NCI-H748 treated with DMSO at 0.1 percent for 48 hours (cell line): Measurements from ENCODE around the gene COPZ2.
"Not testable (repeated sequence)": the region's sequence is repeated elsewhere in the genome, so short reads cannot be mapped to it uniquely, and the experiment has no call there.

Experiments
- DNase-seq: peaks from one replicate; lab custom pipeline; 2025; lab: John Stamatoyannopoulos, UW

The COPZ2 gene

GRCh38 chr17:48037036-48037837, at the start of gene COPZ2:
COPZ2 (minus strand) TSS chr17:48037797; CDS start chr17:48037777, 20 bp downstream.
- DNase-seq, result no peak

- DNase-seq, result no peak
Measured at GRCh38 chr17:48084932-48085331, 47.3 kb upstream of the COPZ2 start.

- no peak for DNase-seq
Measured at GRCh38 chr17:48081858-48082257, 44.3 kb upstream of the COPZ2 start.

GRCh38 chr17:48077152-48077551, 39.6 kb upstream of the COPZ2 start:
- not testable (repeated sequence) for DNase-seq

- peak; percentile 34 for DNase-seq
Measured at GRCh38 chr17:48074322-48075081, 36.9 kb upstream of the COPZ2 start.

- not testable (repeated sequence) for DNase-seq
Measured at GRCh38 chr17:48073566-48074094, 36.0 kb upstream of the COPZ2 start.

- DNase-seq, result not testable (repeated sequence)
Measured at GRCh38 chr17:48072811-48073210, 35.2 kb upstream of the COPZ2 start.

GRCh38 chr17:48071654-48072053, 34.1 kb upstream of the COPZ2 start:
- no peak for DNase-seq

- DNase-seq, result no peak
Measured at GRCh38 chr17:48070195-48070594, 32.6 kb upstream of the COPZ2 start.

GRCh38 chr17:48068491-48068961, 30.9 kb upstream of the COPZ2 start:
- DNase-seq, result no peak

- not testable (repeated sequence) for DNase-seq
Measured at GRCh38 chr17:48067808-48068207, 30.2 kb upstream of the COPZ2 start.

GRCh38 chr17:48067245-48067644, 29.6 kb upstream of the COPZ2 start:
- DNase-seq, result no peak

GRCh38 chr17:48066656-48067055, 29.1 kb upstream of the COPZ2 start:
- DNase-seq, result no peak

- no peak for DNase-seq
Measured at GRCh38 chr17:48066192-48066591, 28.6 kb upstream of the COPZ2 start.

- no peak for DNase-seq
Measured at GRCh38 chr17:48064638-48065037, 27.0 kb upstream of the COPZ2 start.

GRCh38 chr17:48062273-48062672, 24.7 kb upstream of the COPZ2 start:
- DNase-seq, result no peak

- DNase-seq, result no peak
Measured at GRCh38 chr17:48060249-48060648, 22.7 kb upstream of the COPZ2 start.

- DNase-seq, result no peak
Measured at GRCh38 chr17:48059125-48059668, 21.6 kb upstream of the COPZ2 start.

GRCh38 chr17:48058393-48059124, 21.0 kb upstream of the COPZ2 start:
- DNase-seq, result no peak

GRCh38 chr17:48057626-48058025, 20.0 kb upstream of the COPZ2 start:
- DNase-seq, result no peak

- DNase-seq, result no peak
Measured at GRCh38 chr17:48056879-48057278, 19.3 kb upstream of the COPZ2 start.

- no peak for DNase-seq
Measured at GRCh38 chr17:48056246-48056745, 18.7 kb upstream of the COPZ2 start.
